KOPT-K1 (cell line): Measurements from ENCODE around the gene MEGF9.
A peak's percentile ranks its signal among the peaks of the same experiment; 100 is the strongest.

Source experiments
- H3K27ac ChIP-seq: fragments of 200-600 bp; sonication (generic); 2 replicates; pipeline ENCODE4 v1.5.1; 2016; ENCODE audit warnings: antibody characterized with exemption, mild to moderate bottlenecking, low read depth, low read length; ENCODE audit not compliant: poor library complexity, severe bottlenecking
- H3K36me3 ChIP-seq: fragments of 200-600 bp; sonication (generic); 2 replicates; pipeline ENCODE4 v1.5.1; 2017; ENCODE audit warnings: antibody characterized with exemption, mild to moderate bottlenecking, low read length, moderate library complexity; ENCODE audit not compliant: insufficient read depth
- H3K9me3 ChIP-seq: fragments of 200-600 bp; sonication (generic); 2 replicates; pipeline ENCODE4 v1.5.1; 2017; ENCODE audit warnings: antibody characterized with exemption, low read length, mild to moderate bottlenecking; ENCODE audit not compliant: insufficient read depth, poor library complexity, severe bottlenecking

The MEGF9 gene

GRCh38 chr9:120579139-120580050 lies 134.9 kb downstream of the MEGF9 start:
- Histone ChIP-seq H3K9me3 (no peaks in the 10 kb centered on the region), H3K27ac (peak overlapping the region; percentile 86), H3K36me3 (peaks cover 13% of the 10 kb centered on the region)

- no peaks in the 10 kb centered on the region for H3K9me3 ChIP-seq
- peaks cover 41% of the 10 kb centered on the region for H3K36me3 ChIP-seq
- H3K27ac ChIP-seq = no peak overlapping the region
Measured at GRCh38 chr9:120574473-120574872, 139.8 kb downstream of the MEGF9 start.

DNA sequence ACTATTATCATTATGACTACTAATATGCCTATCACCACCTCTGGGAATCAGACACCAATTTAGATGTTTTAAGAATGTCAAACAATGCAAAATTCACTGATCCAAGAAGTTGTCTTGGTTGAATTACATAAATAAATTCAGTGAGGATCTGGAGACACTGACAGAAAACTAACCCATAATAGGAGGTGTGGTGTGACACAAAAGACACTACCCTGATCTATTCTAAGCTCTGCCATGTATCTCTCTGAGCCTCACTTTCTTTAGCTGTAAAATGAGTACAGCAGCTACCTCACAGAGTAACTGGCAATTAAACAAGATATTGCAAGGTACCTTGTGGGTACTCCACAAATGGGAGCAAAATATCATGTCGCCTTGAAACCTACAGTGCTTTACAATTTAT lies 141.8 kb downstream of the MEGF9 start:
- H3K36me3 ChIP-seq = peaks cover 61% of the 10 kb centered on the region
- no peak overlapping the region for H3K27ac ChIP-seq

DNA sequence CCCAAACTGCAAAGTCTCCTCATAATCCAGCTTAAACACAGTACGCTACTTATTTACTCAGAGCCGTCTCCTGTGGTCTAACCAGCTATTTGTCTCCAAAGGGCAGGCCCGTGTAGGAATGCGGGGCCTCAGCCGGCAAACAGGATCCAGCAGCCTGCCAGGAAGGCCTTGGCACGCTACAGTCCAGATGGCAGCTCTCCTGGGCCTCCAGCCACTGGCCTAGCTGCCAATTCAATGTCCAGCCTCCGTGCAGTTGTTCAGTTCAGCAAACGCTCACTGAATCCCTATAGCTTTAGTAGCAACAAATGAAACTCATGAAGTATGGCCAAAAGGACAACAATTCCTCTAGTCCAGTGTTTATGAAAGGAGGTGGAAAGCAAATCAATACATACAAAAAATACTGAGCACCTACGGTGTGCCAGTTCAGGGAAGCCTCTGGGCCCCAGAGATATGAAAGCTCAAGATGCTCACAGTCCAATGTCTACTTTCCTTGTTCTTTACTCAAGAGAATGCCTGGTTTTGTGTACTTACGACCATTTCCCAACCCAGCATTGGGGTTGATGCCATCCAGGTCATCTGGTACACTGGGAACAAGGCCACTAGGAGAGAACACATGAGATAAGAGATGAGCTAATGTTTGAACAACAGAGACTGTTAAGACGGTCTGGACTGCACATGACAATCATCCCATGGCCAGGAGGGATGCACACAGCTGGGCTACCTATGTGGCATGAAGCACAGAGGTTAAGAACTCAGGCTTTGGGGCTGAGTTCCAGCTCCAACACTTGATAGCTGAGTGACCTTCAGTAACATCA lies 142.6 kb downstream of the MEGF9 start:
- H3K27ac ChIP-seq = no peak overlapping the region

More for the DNA sequence above, 141.8 kb downstream of the MEGF9 start:
- H3K9me3 ChIP-seq = no peaks in the 10 kb centered on the region

GRCh38 chr9:120570296-120570695 lies 144.0 kb downstream of the MEGF9 start:
- Histone ChIP-seq H3K27ac (no peak overlapping the region), H3K36me3 (peaks cover 70% of the 10 kb centered on the region), H3K9me3 (no peaks in the 10 kb centered on the region)

More for the DNA sequence above, 142.6 kb downstream of the MEGF9 start:
- Histone ChIP-seq H3K9me3 (no peaks in the 10 kb centered on the region), H3K36me3 (peaks cover 66% of the 10 kb centered on the region)

GRCh38 chr9:120569556-120569955 lies 144.7 kb downstream of the MEGF9 start:
- Histone ChIP-seq H3K36me3 (peaks cover 77% of the 10 kb centered on the region), H3K9me3 (no peaks in the 10 kb centered on the region), H3K27ac (no peak overlapping the region)

GRCh38 chr9:120568816-120569215 lies 145.5 kb downstream of the MEGF9 start:
- no peaks in the 10 kb centered on the region for H3K9me3 ChIP-seq
- H3K36me3 ChIP-seq = peaks cover 84% of the 10 kb centered on the region
- H3K27ac ChIP-seq = no peak overlapping the region

- H3K9me3 ChIP-seq = no peaks in the 10 kb centered on the region
- H3K36me3 ChIP-seq = peaks cover 93% of the 10 kb centered on the region
- no peak overlapping the region for H3K27ac ChIP-seq
Measured at GRCh38 chr9:120567874-120568273, 146.4 kb downstream of the MEGF9 start.

DNA sequence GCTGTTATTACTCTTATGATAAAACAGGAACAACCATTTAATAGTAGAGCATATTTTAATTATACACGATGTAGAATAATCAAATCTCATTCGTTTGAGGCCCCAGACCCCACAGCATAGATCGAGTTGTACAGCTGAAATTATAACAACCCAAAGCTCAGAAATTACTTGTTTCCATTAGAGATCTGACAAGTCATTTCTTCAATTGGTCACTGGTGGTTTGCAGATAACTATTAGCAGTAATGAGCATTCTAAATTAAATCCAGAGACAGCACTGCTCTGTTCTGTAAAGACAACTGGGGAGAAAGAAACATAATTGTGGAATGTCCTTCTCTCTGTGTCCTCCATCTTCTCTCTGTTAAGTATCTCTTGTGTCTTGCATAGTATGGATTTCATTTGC lies 147.2 kb downstream of the MEGF9 start:
- H3K9me3 ChIP-seq = no peaks in the 10 kb centered on the region
- H3K36me3 ChIP-seq = peaks cover 99% of the 10 kb centered on the region
- H3K27ac ChIP-seq = no peak overlapping the region

DNA sequence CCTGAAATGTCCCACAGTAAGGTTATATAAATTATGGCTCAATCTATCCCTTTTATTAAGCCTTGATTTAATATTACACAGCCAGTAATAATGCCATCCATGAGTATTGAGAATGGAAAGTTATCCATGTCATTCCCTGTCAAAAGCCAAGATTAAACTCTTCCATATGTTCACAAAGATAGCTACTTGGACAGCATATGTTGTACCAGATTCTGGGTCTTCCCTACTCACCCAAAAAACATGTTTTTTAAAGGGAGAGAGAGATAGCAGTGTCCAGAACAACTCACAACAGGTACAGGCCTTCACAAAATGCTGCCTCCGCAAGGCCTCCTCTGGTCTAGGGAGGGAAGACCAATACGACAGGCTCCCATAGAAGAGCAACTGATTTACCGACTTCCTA lies 149.7 kb downstream of the MEGF9 start:
- H3K36me3 ChIP-seq = peaks cover 97% of the 10 kb centered on the region

DNA sequence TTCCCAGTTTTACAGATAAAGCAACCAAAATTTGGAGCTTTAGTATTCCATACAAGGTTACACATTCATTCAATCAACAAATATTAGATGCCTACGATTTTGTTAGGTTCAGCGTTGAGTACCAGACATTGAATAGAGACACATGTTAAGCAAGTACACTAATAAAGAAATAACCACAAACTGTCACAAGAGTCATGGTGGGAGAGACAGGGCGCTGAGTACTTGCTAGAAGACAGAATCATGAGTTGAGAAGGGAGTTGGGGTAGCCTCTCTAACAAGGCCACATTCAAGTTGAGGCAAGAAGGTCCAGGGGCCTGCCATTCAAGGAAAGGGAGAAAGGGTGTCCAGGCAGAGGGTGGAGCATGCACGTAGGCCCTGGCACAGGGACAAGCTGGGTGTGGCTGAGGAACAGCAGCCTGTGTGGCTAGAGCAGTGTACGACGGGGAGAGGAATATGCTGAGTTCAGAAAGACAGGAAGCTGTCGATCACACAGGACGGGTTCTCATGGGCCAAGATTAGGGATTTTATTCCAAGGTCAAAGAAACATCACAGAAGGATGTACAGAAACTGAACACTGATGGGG lies 151.3 kb downstream of the MEGF9 start:
- H3K27ac ChIP-seq = no peak overlapping the region
- peaks cover 91% of the 10 kb centered on the region for H3K36me3 ChIP-seq
- H3K9me3 ChIP-seq = no peaks in the 10 kb centered on the region

More for the DNA sequence above, 149.7 kb downstream of the MEGF9 start:
- H3K9me3 ChIP-seq = no peaks in the 10 kb centered on the region
- no peak overlapping the region for H3K27ac ChIP-seq

- Histone ChIP-seq H3K27ac (no peak overlapping the region), H3K36me3 (peaks cover 88% of the 10 kb centered on the region), H3K9me3 (no peaks in the 10 kb centered on the region)
Measured at GRCh38 chr9:120561709-120562108, 152.6 kb downstream of the MEGF9 start.

DNA sequence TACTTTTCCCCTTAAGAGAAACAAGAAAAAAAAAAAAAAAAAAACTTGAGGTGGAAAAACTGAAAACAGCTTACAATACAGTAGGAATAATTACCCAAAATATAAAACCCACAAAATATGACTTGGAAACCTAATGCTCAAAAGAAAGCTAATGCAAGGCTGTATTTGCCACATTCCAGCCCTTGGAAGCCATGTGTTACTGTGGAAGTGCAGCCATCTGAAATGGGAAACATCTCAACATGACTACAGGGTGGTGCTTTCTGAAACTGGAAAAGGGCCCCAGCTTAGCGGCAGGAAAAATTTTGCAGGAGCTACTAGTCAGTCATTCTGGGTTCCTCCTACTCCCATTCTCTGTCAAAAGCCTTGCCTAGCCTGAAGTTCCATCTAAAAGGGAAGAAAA lies 154.7 kb downstream of the MEGF9 start:
- peaks cover 85% of the 10 kb centered on the region for H3K36me3 ChIP-seq
- H3K9me3 ChIP-seq = no peaks in the 10 kb centered on the region
- H3K27ac ChIP-seq = no peak overlapping the region

DNA sequence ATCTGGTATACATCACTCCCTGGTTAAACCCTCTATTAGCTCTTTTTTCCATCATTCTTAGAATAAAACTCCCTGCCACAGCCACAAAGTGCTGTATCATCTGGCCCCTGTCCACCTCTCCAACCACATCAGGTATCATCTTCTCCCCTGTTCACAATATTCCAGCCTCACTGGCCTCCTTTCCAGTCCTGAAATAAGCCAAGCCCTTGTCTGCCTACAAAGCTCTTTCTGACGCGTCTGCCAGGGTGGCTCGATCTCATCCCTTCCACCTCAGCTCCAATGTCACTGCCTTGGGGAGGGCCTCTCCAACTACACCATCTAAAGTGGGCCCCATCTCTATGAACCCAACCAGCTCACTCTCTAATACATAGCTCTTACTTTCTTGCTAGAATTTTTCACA lies 155.8 kb downstream of the MEGF9 start:
- H3K36me3 ChIP-seq = peaks cover 80% of the 10 kb centered on the region
- no peak overlapping the region for H3K27ac ChIP-seq
- H3K9me3 ChIP-seq = no peaks in the 10 kb centered on the region

DNA sequence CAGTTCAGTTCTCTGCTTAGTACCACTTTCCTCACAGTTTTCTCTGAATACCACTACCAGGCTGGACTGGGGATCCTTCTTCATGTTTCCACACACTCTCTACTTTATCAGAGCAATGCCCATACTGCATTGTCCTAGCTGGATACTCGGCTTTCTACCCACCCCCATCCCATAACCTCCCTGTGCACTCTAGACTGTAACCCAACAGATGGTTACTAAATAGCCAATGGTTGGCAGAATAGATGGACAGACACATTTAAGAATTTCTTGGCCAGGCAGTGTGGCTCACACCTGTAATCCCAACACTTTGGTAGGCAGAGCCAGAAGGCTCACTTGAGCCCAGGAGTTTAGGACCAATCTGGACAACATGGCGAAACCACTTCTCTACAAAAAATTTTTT lies 157.1 kb downstream of the MEGF9 start:
- Histone ChIP-seq H3K27ac (no peak overlapping the region), H3K36me3 (peaks cover 76% of the 10 kb centered on the region)

More for the DNA sequence above, 157.1 kb downstream of the MEGF9 start:
- no peaks in the 10 kb centered on the region for H3K9me3 ChIP-seq
